ENCODE measurements around the gene SSB. TPM values are rescaled to one million over a fixed set of nuclear protein-coding genes. Genes with fewer than 3 reads are reported as not detected.
A peak's percentile ranks its signal among the peaks of the same experiment; 100 is the strongest.

SSB gene
- total and polyA plus RNA-seq, 2 of the 13 experiments (the other 11 are each of a cell fraction or from before 2014, with no cell fraction given), result 109 to 208 TPM

- TF ChIP-seq ZNF597 (CRISPR knock-in tag; IDR thresholded peaks at IDR 0.05) (0 out of 2 replicates have a peak, but pooled peaks have one; percentile 75), MLLT10 (CRISPR knock-in tag; IDR thresholded peaks at IDR 0.05) (no peak), ZNF580 (CRISPR knock-in tag; IDR thresholded peaks at IDR 0.05; ENCODE audit: borderline replicate concordance, low read depth) (peak; percentile 83), GLMP (CRISPR knock-in tag; IDR thresholded peaks at IDR 0.05; ENCODE audit: borderline replicate concordance) (no peak; the same call in 1 of the 2 replicates), ZNF772 (CRISPR knock-in tag; IDR thresholded peaks at IDR 0.05) (peak; percentile 90), ZFP90 (CRISPR knock-in tag; IDR thresholded peaks at IDR 0.05; ENCODE audit: borderline replicate concordance) (peak; percentile 96), KDM2A (CRISPR knock-in tag; IDR thresholded peaks at IDR 0.05; ENCODE audit: borderline replicate concordance, low read depth) (peak; percentile 89), FOXA3 (CRISPR knock-in tag; IDR thresholded peaks at IDR 0.05) (peak; percentile 79), KLF6 (CRISPR knock-in tag; IDR thresholded peaks at IDR 0.05) (peak; percentile 97), ZNF839 (CRISPR knock-in tag; IDR thresholded peaks at IDR 0.05; ENCODE audit: borderline replicate concordance) (no peak; the same call in 1 of the 2 replicates), ZNF44 (CRISPR knock-in tag; IDR thresholded peaks at IDR 0.05) (peak; percentile 94), ZNF598 (CRISPR knock-in tag; IDR thresholded peaks at IDR 0.05; ENCODE audit: borderline replicate concordance) (peak; percentile 93; the same call in 1 of the 2 replicates), MATR3 (CRISPR knock-in tag; IDR thresholded peaks at IDR 0.05) (no peak), STAT5B (CRISPR knock-in tag; IDR thresholded peaks at IDR 0.05) (peak; percentile 63), PRDM4 (CRISPR knock-in tag; IDR thresholded peaks at IDR 0.05; ENCODE audit: borderline replicate concordance) (0 out of 2 replicates have a peak, but pooled peaks have one; percentile 36), LCORL (IDR thresholded peaks at IDR 0.05) (no peak), LCORL (CRISPR knock-in tag; IDR thresholded peaks at IDR 0.05) (peak; percentile 76), CREBL2 (CRISPR knock-in tag; IDR thresholded peaks at IDR 0.05; ENCODE audit: borderline replicate concordance) (peak; percentile 79; the same call in 1 of the 2 replicates), NONO (IDR thresholded peaks at IDR 0.05) (no peak), NONO (CRISPR knock-in tag; conservative IDR thresholded peaks at IDR 0.05) (peak; percentile 91), ETS1 (CRISPR knock-in tag; IDR thresholded peaks at IDR 0.05) (no peak), MEIS1 (CRISPR knock-in tag; IDR thresholded peaks at IDR 0.05; ENCODE audit: borderline replicate concordance) (no peak), ZZZ3 (CRISPR knock-in tag; IDR thresholded peaks at IDR 0.05; ENCODE audit: borderline replicate concordance) (peak; percentile 63; the same call in 1 of the 2 replicates)
Observed at GRCh38 chr2:169824373-169825333, 26.0 kb downstream of the SSB start, which contains the start of gene METTL5 (continued).

All from HepG2 (cell line).